ENCODE measurements around the gene DPYSL3.

DPYSL3 gene

GRCh38 chr5:147490989-147491388 is 18.9 kb downstream of the DPYSL3 start:
- Histone ChIP-seq H3K18ac (ENCODE audit: low read length) (no peak overlapping the region), H3K27ac (ENCODE audit: low read depth, low read length) (no peak overlapping the region), H3K4me3 (ENCODE audit: low read depth, low read length) (no peak overlapping the region), H2AK5ac (ENCODE audit: low read length) (no peak overlapping the region), H4K12ac (ENCODE audit: low read depth, low read length) (no peak overlapping the region), H3K79me2 (ENCODE audit: control insufficient read depth, insufficient read depth, low read length, poor library complexity) (no peaks in the 10 kb centered on the region), H2AFZ (ENCODE audit: insufficient read depth, low read length, poor library complexity) (no peak overlapping the region), H2BK12ac (ENCODE audit: low read length) (no peak overlapping the region), H3K4me2 (ENCODE audit: low read length) (no peak overlapping the region), H4K91ac (ENCODE audit: low read depth, low read length) (no peak overlapping the region), H3K27me3 (ENCODE audit: insufficient read depth, low read length) (no peaks in the 10 kb centered on the region), H3K79me1 (ENCODE audit: low read length) (no peaks in the 10 kb centered on the region), H4K8ac (ENCODE audit: low read depth, low read length) (no peak overlapping the region), H3K9ac (ENCODE audit: low read length) (no peak overlapping the region), H3K23ac (ENCODE audit: low read length) (no peak overlapping the region), H2BK120ac (ENCODE audit: insufficient read depth, low read length, poor library complexity) (no peak overlapping the region), H3K14ac (ENCODE audit: low read length) (no peak overlapping the region), H3K4ac (ENCODE audit: low read depth, low read length) (no peak overlapping the region), H3K4me1 (ENCODE audit: control insufficient read depth in 1 of 2, insufficient read depth in 2 of 2, low read length in 2 of 2) (peaks cover 0 to 3% of the 10 kb centered on the region in 2 experiments), H3K9me3 (ENCODE audit: insufficient read depth, low read depth, low read length) (no peaks in the 10 kb centered on the region), H3K36me3 (ENCODE audit: control insufficient read depth in 1 of 2, insufficient read depth in 2 of 2, low read length in 2 of 2) (no peaks in the 10 kb centered on the region), H2BK5ac (ENCODE audit: low read depth, low read length, poor library complexity) (no peak overlapping the region)
- no CpG with 5 or more reads among the region's 3 CpGs for WGBS (ENCODE audit: extremely low coverage, insufficient coverage, insufficient read length)
- DNase-seq = no peak

DNA sequence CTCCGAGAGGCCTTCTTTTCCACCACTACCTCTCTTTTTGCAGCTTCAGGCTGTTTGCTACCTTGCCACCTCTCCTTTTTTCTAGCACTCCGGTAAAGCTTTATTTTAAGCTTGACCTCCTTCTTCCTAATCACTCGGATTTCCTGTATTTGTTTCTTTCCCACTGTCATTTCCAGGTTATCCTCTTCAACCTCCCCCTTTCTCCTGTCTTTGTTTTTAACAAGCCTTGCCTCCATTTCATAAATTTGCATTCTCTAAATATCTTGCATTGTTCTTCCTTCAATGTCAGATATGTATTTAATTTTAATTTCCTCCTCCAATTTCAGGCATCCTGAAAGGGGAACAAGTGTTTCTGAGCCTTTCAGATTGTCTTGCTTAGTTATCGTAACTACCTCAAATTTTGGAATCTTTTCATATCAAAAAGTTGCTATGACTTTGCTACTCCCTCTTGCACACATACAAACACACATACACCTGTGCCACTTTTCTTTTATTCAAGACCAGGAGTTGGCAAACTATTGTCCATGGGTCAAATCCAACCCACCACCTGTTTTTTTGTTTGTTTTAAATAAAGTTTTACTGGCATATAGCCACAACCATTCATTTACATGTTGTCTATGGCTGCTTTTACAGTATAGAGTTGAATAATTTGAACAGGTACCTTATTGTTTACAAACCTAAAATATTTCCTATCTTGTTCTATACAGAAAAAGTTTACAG is 22.7 kb downstream of the DPYSL3 start:
- H3K27ac ChIP-seq (ENCODE audit: low read depth, low read length) = no peak overlapping the region
- DNase-seq = no peak
- no CpG with 5 or more reads among the region's 4 CpGs for WGBS (ENCODE audit: extremely low coverage, insufficient coverage, insufficient read length)
- no peak overlapping the region for H3K9ac ChIP-seq (ENCODE audit: low read length)
- H3K4me1 ChIP-seq (ENCODE audit: control insufficient read depth in 1 of 2, insufficient read depth in 2 of 2, low read length in 2 of 2) = peaks cover 0 to 3% of the 10 kb centered on the region in 2 experiments
- no peak overlapping the region for H4K8ac ChIP-seq (ENCODE audit: low read depth, low read length)
- no peaks in the 10 kb centered on the region for H3K79me2 ChIP-seq (ENCODE audit: control insufficient read depth, insufficient read depth, low read length, poor library complexity)
- H4K91ac ChIP-seq (ENCODE audit: low read depth, low read length) = no peak overlapping the region
- H3K9me3 ChIP-seq (ENCODE audit: insufficient read depth, low read depth, low read length) = no peaks in the 10 kb centered on the region
- no peak overlapping the region for H3K18ac ChIP-seq (ENCODE audit: low read length)
- H3K23ac ChIP-seq (ENCODE audit: low read length) = no peak overlapping the region
- H3K4ac ChIP-seq (ENCODE audit: low read depth, low read length) = no peak overlapping the region
- no peak overlapping the region for H2AFZ ChIP-seq (ENCODE audit: insufficient read depth, low read length, poor library complexity)
- H2AK5ac ChIP-seq (ENCODE audit: low read length) = no peak overlapping the region
- H3K36me3 ChIP-seq (ENCODE audit: control insufficient read depth in 1 of 2, insufficient read depth in 2 of 2, low read length in 2 of 2) = no peaks in the 10 kb centered on the region
- H3K4me3 ChIP-seq (ENCODE audit: low read depth, low read length) = no peak overlapping the region
- no peak overlapping the region for H2BK12ac ChIP-seq (ENCODE audit: low read length)
- no peaks in the 10 kb centered on the region for H3K79me1 ChIP-seq (ENCODE audit: low read length)
- H2BK120ac ChIP-seq (ENCODE audit: insufficient read depth, low read length, poor library complexity) = no peak overlapping the region
- no peaks in the 10 kb centered on the region for H3K27me3 ChIP-seq (ENCODE audit: insufficient read depth, low read length)
- no peak overlapping the region for H3K14ac ChIP-seq (ENCODE audit: low read length)
- no peak overlapping the region for H3K4me2 ChIP-seq (ENCODE audit: low read length)
- H4K12ac ChIP-seq (ENCODE audit: low read depth, low read length) = no peak overlapping the region
- no peak overlapping the region for H2BK5ac ChIP-seq (ENCODE audit: low read depth, low read length, poor library complexity)

DNA sequence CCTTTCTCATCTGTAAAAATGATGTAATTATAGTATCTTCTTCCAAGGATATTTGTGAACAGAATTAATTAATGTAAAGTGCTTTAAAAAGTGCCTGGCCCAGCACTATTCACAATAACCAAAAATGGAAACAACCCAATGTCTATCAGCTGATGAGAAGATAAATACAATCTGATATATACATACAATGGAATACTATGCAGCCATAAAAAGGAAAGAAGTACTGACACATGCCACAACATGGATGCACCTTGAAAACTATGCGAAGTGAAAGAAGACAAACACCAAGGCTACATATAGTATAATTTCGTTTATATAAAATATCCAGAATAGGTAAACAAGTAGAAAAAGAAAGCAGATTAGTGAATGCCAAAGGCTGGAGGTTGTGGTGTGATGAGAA is 24.1 kb downstream of the DPYSL3 start:
- Histone ChIP-seq H2AK5ac (ENCODE audit: low read length) (no peak overlapping the region), H2AFZ (ENCODE audit: insufficient read depth, low read length, poor library complexity) (no peak overlapping the region), H4K12ac (ENCODE audit: low read depth, low read length) (no peak overlapping the region), H3K79me2 (ENCODE audit: control insufficient read depth, insufficient read depth, low read length, poor library complexity) (no peaks in the 10 kb centered on the region), H3K4ac (ENCODE audit: low read depth, low read length) (no peak overlapping the region), H2BK12ac (ENCODE audit: low read length) (no peak overlapping the region), H3K23ac (ENCODE audit: low read length) (no peak overlapping the region), H4K91ac (ENCODE audit: low read depth, low read length) (no peak overlapping the region), H3K9me3 (ENCODE audit: insufficient read depth, low read depth, low read length) (no peaks in the 10 kb centered on the region), H3K9ac (ENCODE audit: low read length) (no peak overlapping the region), H3K27ac (ENCODE audit: low read depth, low read length) (no peak overlapping the region), H2BK120ac (ENCODE audit: insufficient read depth, low read length, poor library complexity) (no peak overlapping the region), H3K4me1 (ENCODE audit: control insufficient read depth in 1 of 2, insufficient read depth in 2 of 2, low read length in 2 of 2) (peaks cover 0 to 3% of the 10 kb centered on the region in 2 experiments), H3K27me3 (ENCODE audit: insufficient read depth, low read length) (no peaks in the 10 kb centered on the region), H3K18ac (ENCODE audit: low read length) (no peak overlapping the region), H3K36me3 (ENCODE audit: control insufficient read depth in 1 of 2, insufficient read depth in 2 of 2, low read length in 2 of 2) (no peaks in the 10 kb centered on the region), H2BK5ac (ENCODE audit: low read depth, low read length, poor library complexity) (no peak overlapping the region), H3K4me2 (ENCODE audit: low read length) (no peak overlapping the region), H3K4me3 (ENCODE audit: low read depth, low read length) (no peak overlapping the region), H3K79me1 (ENCODE audit: low read length) (no peaks in the 10 kb centered on the region), H4K8ac (ENCODE audit: low read depth, low read length) (no peak overlapping the region), H3K14ac (ENCODE audit: low read length) (no peak overlapping the region)
- DNase-seq = no peak
- WGBS (ENCODE audit: extremely low coverage, insufficient coverage, insufficient read length) = no CpG with 5 or more reads among the region's 2 CpGs

DNA sequence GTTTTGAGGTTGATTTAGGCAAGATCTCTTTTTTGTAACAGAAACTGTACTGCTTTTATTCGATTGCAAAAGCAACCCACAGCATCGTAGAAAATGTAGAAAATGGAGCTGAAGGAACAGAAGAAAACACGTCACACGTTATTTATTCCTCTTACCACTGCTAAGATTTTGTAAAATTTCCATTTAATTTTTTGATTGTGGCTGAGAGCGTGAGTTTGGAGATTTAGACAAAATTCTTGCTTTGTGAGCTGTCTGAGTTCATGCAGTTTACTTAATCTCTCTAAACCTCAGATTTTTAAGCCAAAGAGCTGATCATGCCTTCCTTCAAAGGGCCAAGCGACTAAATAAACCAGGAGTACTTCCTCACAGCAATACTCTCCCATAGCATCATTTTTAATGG is 24.8 kb downstream of the DPYSL3 start:
- Histone ChIP-seq H3K9ac (ENCODE audit: low read length) (no peak overlapping the region), H2BK120ac (ENCODE audit: insufficient read depth, low read length, poor library complexity) (no peak overlapping the region), H2BK12ac (ENCODE audit: low read length) (no peak overlapping the region), H3K79me2 (ENCODE audit: control insufficient read depth, insufficient read depth, low read length, poor library complexity) (no peaks in the 10 kb centered on the region), H3K18ac (ENCODE audit: low read length) (no peak overlapping the region), H4K12ac (ENCODE audit: low read depth, low read length) (no peak overlapping the region), H3K23ac (ENCODE audit: low read length) (no peak overlapping the region), H2AK5ac (ENCODE audit: low read length) (no peak overlapping the region), H2BK5ac (ENCODE audit: low read depth, low read length, poor library complexity) (no peak overlapping the region), H3K36me3 (ENCODE audit: control insufficient read depth in 1 of 2, insufficient read depth in 2 of 2, low read length in 2 of 2) (no peaks in the 10 kb centered on the region), H3K9me3 (ENCODE audit: insufficient read depth, low read depth, low read length) (no peaks in the 10 kb centered on the region), H3K27me3 (ENCODE audit: insufficient read depth, low read length) (no peaks in the 10 kb centered on the region), H4K8ac (ENCODE audit: low read depth, low read length) (no peak overlapping the region), H4K91ac (ENCODE audit: low read depth, low read length) (no peak overlapping the region), H3K14ac (ENCODE audit: low read length) (no peak overlapping the region), H3K4me2 (ENCODE audit: low read length) (no peak overlapping the region), H3K79me1 (ENCODE audit: low read length) (no peaks in the 10 kb centered on the region), H3K4ac (ENCODE audit: low read depth, low read length) (no peak overlapping the region), H3K27ac (ENCODE audit: low read depth, low read length) (no peak overlapping the region), H3K4me3 (ENCODE audit: low read depth, low read length) (no peak overlapping the region), H3K4me1 (ENCODE audit: control insufficient read depth in 1 of 2, insufficient read depth in 2 of 2, low read length in 2 of 2) (no peaks in the 10 kb centered on the region), H2AFZ (ENCODE audit: insufficient read depth, low read length, poor library complexity) (no peak overlapping the region)
- DNase-seq = no peak
- WGBS (ENCODE audit: extremely low coverage, insufficient coverage, insufficient read length) = no CpG with 5 or more reads among the region's 6 CpGs

Measured in trophoblast cell (in vitro differentiated cells and primary cell).